Endothelial cell of umbilical vein (primary cell): ENCODE data around the gene NKAIN4.

Source experiments
- CTCF ChIP-seq, 2 donors: IDR thresholded peaks; 1 replicate in 1 of 2; 2 replicates in 1 of 2; pipeline ENCODE4 v1.5.1; 2011; ENCODE audit warnings: low read length in 2 of 2, mild to moderate bottlenecking in 2 of 2, moderate library complexity in 2 of 2, control low read depth in 1 of 2, inconsistent platforms in 1 of 2, low read depth in 1 of 2; ENCODE audit not compliant: insufficient read depth in 1 of 2; ENCODE audit errors: extremely low read depth in 1 of 2
- MYC ChIP-seq: IDR thresholded peaks from one replicate; pipeline ENCODE4 v1.6.1; 2011; ENCODE audit warnings: mild to moderate bottlenecking, low read depth, low read length
- POLR2AphosphoS5 ChIP-seq: IDR thresholded peaks from 2 replicates; pipeline ENCODE4 v1.6.1; 2012; ENCODE audit warnings: low read depth, mild to moderate bottlenecking, control low read depth, low read length, moderate library complexity; ENCODE audit not compliant: insufficient read depth

DNA sequence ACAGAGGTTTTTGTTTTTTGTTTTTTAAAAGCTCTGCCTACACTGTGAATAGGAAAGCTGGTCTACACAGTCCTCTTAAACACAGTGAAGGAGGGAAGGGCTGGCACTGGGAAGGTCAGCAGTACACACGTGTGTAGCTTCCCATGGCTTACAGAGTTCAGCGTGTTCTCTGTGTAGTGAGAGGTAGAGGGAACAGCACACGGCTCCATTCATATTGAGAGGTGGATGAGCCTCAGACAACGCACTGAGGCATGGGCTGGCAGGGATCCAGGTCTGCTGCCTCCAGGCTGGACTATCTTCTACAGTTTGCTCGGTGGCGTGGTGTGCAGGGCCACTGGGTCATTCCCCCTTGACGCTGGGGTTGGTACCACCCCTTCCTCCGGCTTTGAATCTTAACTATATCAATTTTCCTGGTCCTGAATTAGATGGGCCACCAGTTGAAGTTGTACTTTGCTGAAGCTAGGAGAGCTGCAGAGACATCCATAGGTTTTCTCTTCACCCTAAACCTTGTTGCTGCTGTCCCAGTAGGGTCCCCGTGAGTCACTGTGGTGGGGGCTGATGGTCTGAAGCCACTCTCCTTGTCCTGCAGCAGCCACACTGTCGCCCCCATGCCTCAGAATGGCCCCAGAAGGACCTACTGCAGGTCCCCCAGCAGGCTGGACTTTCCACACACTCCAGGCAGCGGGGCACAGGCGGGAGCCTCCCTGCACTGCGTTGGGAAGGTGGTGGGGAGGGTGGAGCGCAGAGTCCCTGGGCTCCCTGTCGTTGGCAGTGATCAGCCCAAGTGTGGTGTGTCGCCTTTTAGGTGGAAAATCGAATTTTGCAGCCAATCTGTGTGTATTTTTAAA lies 20.3 kb upstream of the NKAIN4 start:
- no peak for TF ChIP-seq CTCF (IDR thresholded peaks at IDR 0.05; ENCODE audit: extremely low read depth in 1 of 2, insufficient read depth in 1 of 2, low read depth in 1 of 2, low read length in 2 of 2)
- no peak for TF ChIP-seq POLR2AphosphoS5
- no peak for TF ChIP-seq MYC
